HG02870 (cell line): ENCODE results near the gene BCL2L2.
"Not testable (repeated sequence)": the region's sequence is repeated elsewhere in the genome, so short reads cannot be mapped to it uniquely, and the experiment has no call there.

Source experiments
- ATAC-seq: cut with Tn5 transposase; IDR thresholded peaks from one replicate; pipeline ENCODE4 v1.9.1; 2021; ENCODE audit warnings: mild to moderate bottlenecking, moderate library complexity; ENCODE audit not compliant: unreplicated experiment

Gene BCL2L2, protein sequence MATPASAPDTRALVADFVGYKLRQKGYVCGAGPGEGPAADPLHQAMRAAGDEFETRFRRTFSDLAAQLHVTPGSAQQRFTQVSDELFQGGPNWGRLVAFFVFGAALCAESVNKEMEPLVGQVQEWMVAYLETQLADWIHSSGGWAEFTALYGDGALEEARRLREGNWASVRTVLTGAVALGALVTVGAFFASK

GRCh38 chr14:23306412-23307145, at the start of gene BCL2L2:
BCL2L2 (plus strand) TSS chr14:23306833; CDS start chr14:23307768, 935 bp downstream.
- ATAC-seq: no peak

GRCh38 chr14:23258256-23258655, 48.4 kb upstream of the BCL2L2 start:
- no peak for ATAC-seq

GRCh38 chr14:23259426-23259825, 47.2 kb upstream of the BCL2L2 start:
- ATAC-seq: no peak

- ATAC-seq: not testable (repeated sequence)
These were observed 45.8 kb upstream of the BCL2L2 start for GRCh38 chr14:23260849-23261248.

- ATAC-seq: no peak
These were observed 37.4 kb upstream of the BCL2L2 start for GRCh38 chr14:23269193-23269592.

GRCh38 chr14:23275412-23275811, 31.2 kb upstream of the BCL2L2 start:
- no peak for ATAC-seq

DNA sequence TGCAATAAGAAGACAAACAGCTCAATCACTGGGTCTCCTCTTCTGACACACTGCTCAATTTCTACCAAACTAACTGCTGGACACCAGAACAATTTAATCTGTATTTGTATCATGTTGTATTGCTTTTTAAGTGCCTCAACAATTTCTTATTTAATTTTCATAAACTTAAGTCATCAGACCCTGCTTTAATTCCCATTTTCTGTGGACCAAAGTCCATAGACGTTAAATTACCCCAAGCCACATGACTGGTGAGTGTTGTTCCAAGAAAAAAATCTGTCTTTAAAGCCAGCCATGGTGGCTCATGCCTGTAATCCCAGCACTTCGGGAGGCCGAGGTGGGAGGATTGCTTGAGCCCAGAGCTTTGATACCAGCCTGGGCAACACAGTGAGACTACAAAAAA, 29.4 kb upstream of the BCL2L2 start:
- ATAC-seq: no peak

- ATAC-seq: not testable (repeated sequence)
These were observed 28.7 kb upstream of the BCL2L2 start for GRCh38 chr14:23277928-23278327.

- ATAC-seq: no peak
These were observed 25.4 kb upstream of the BCL2L2 start for GRCh38 chr14:23281247-23281646.

GRCh38 chr14:23284654-23285529, 21.7 kb upstream of the BCL2L2 start:
- ATAC-seq: no peak

DNA sequence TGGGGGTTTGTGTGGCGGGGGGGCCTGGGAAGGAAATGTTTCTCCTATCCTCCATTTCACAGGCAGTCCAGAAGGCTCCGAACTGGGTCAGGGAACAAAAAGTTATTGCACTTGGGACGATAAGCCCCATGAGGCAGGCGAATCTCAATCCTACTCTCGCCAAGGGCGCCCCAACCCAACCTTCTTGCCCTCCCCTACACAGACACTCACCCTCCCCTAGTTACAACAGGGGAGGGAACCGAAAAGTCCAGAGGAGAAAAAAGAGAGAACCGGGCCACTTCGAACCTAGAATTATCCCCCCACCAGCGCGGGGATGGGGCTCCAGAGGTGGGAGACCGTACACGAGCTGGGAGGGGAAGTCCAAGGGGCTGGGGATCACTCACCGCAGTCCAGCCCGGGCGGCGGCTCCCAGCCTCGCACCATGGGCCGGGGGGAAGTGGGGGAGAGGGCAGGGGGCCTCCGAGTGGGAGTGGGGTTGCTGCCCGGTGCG, 21.1 kb upstream of the BCL2L2 start:
- ATAC-seq: peak; percentile 17

- ATAC-seq: peak; percentile 98
These were observed 20.4 kb upstream of the BCL2L2 start, which contains the start of gene HOMEZ for GRCh38 chr14:23286020-23286901. HOMEZ (minus strand) TSS chr14:23286132; CDS start chr14:23285952, 180 bp downstream.

GRCh38 chr14:23286902-23287479, 19.6 kb upstream of the BCL2L2 start:
- ATAC-seq: no peak

DNA sequence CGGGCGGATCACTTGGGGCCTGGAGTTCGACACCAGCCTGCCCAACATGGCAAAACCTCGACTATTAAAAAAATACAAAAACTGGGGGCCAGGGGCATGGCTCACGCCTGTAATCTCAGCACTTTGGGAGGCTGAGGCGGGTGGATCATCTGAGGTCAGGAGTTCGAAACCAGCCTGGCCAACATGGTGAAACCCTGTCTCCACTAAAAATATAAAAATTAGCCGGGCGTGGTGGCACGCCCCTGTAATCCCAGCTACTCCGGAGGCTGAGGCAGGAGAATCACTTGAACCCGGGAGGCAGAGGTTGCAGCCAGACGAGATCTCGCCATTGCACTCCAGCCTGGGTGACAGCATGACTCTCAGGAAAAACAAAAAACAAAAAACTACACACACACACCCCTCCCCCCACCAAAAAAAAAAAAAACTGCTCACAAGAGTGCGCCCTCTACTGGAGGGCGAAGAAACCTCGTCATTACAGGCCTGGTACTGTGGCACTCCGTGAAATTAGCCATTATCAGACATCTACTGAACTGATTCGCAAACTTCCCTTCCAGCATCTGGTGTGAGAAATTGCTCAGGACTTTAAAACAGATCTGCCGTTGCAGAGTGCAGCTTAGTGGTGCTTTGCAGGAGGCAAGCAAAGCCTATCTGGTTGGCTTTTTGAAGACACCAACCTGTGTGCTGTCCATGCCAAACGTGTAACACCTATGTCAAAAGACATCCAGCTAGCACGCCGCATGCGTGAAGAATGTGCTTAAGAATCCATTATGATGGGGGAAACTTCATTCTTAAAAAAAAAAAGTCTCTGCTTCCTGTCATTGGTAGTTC, 11.7 kb upstream of the BCL2L2 start:
- ATAC-seq: no peak

DNA sequence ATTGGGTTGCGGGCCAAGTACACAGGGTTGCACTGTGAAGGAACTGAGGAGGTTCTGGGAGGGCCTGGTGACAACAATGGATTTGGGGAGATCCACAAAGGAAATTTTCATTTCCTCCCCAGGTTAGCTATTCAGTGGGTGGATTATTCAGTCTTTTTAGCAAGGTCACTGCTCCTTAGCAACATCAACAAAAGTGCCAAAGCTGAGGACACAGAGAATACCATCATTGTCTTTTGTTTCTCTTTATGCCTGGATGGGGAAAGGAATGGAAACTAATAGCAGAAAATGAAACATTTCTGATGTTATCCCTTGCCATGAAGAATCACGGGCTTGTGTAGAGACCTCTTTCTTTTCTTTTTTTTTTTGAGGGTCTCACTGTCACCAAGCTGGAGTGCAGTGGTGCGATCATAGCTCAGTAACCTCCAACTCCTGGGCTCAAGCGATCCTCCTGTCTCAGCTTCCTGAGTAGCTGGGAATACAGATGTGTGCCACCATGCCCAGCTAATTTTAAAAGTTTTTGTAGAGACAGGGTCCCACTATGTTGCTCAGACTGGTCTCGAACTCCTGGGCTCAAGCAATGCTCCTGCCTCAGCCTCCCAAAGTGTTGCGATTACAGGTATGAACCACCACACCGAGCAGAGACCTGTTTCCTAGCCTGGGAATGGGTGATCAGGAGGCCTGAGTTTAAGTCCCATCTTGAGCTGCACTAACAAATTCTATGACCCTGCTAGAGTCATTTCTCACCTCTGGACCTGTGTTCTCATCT, 10.4 kb upstream of the BCL2L2 start:
- ATAC-seq: no peak

GRCh38 chr14:23297096-23297495, 9.5 kb upstream of the BCL2L2 start:
- no peak for ATAC-seq

- no peak for ATAC-seq
These were observed 8.9 kb upstream of the BCL2L2 start for GRCh38 chr14:23297611-23298277.
